ENCODE data around the gene FAAH.

FAAH gene

GRCh38 chr1:46380508-46380907 lies 13.6 kb upstream of the FAAH start:
- TF ChIP-seq, protein P1, sequence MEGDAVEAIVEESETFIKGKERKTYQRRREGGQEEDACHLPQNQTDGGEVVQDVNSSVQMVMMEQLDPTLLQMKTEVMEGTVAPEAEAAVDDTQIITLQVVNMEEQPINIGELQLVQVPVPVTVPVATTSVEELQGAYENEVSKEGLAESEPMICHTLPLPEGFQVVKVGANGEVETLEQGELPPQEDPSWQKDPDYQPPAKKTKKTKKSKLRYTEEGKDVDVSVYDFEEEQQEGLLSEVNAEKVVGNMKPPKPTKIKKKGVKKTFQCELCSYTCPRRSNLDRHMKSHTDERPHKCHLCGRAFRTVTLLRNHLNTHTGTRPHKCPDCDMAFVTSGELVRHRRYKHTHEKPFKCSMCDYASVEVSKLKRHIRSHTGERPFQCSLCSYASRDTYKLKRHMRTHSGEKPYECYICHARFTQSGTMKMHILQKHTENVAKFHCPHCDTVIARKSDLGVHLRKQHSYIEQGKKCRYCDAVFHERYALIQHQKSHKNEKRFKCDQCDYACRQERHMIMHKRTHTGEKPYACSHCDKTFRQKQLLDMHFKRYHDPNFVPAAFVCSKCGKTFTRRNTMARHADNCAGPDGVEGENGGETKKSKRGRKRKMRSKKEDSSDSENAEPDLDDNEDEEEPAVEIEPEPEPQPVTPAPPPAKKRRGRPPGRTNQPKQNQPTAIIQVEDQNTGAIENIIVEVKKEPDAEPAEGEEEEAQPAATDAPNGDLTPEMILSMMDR (IDR thresholded peaks at IDR 0.05; ENCODE audit: poor library complexity, severe bottlenecking), result no peak
- no peak overlapping the region for H3K4me3 ChIP-seq (ENCODE audit: severe bottlenecking)
- H3K27ac ChIP-seq (ENCODE audit: poor library complexity, severe bottlenecking), result no peak overlapping the region
- no peaks in the 10 kb centered on the region for H3K9me3 ChIP-seq (ENCODE audit: severe bottlenecking)
- DNase-seq (ENCODE audit: low spot score) (no peak), ATAC-seq (ENCODE audit: low read depth) (no peak)
- no peaks in the 10 kb centered on the region for H3K36me3 ChIP-seq (ENCODE audit: low read depth)
- H3K4me1 ChIP-seq (ENCODE audit: insufficient read depth, poor library complexity, severe bottlenecking), result no peaks in the 10 kb centered on the region
- H3K27me3 ChIP-seq (ENCODE audit: insufficient read depth, poor library complexity, severe bottlenecking), result no peaks in the 10 kb centered on the region

- Histone ChIP-seq H3K4me1 (ENCODE audit: insufficient read depth, poor library complexity, severe bottlenecking) (no peaks in the 10 kb centered on the region), H3K4me3 (ENCODE audit: severe bottlenecking) (no peak overlapping the region), H3K27me3 (ENCODE audit: insufficient read depth, poor library complexity, severe bottlenecking) (no peaks in the 10 kb centered on the region), H3K9me3 (ENCODE audit: severe bottlenecking) (peaks cover 19% of the 10 kb centered on the region), H3K36me3 (ENCODE audit: low read depth) (no peaks in the 10 kb centered on the region), H3K27ac (ENCODE audit: poor library complexity, severe bottlenecking) (no peak overlapping the region)
- TF ChIP-seq, protein P1 (IDR thresholded peaks at IDR 0.05; ENCODE audit: poor library complexity, severe bottlenecking), result no peak
- DNase-seq (ENCODE audit: low spot score) (no peak), ATAC-seq (ENCODE audit: low read depth) (no peak)
These were observed 607 bp upstream of the FAAH start for GRCh38 chr1:46393510-46393909.

- TF ChIP-seq, protein P1 (IDR thresholded peaks at IDR 0.05; ENCODE audit: poor library complexity, severe bottlenecking), result no peak
- H3K27me3 ChIP-seq (ENCODE audit: insufficient read depth, poor library complexity, severe bottlenecking), result no peaks in the 10 kb centered on the region
- H3K27ac ChIP-seq (ENCODE audit: poor library complexity, severe bottlenecking), result no peak overlapping the region
- H3K9me3 ChIP-seq (ENCODE audit: severe bottlenecking), result peaks cover 19% of the 10 kb centered on the region
- DNase-seq (ENCODE audit: low spot score) (no peak), ATAC-seq (ENCODE audit: low read depth) (no peak)
- H3K4me1 ChIP-seq (ENCODE audit: insufficient read depth, poor library complexity, severe bottlenecking), result no peaks in the 10 kb centered on the region
- H3K36me3 ChIP-seq (ENCODE audit: low read depth), result no peaks in the 10 kb centered on the region
- H3K4me3 ChIP-seq (ENCODE audit: severe bottlenecking), result no peak overlapping the region
These were observed 852 bp downstream of the FAAH start for GRCh38 chr1:46394872-46395465.

DNA sequence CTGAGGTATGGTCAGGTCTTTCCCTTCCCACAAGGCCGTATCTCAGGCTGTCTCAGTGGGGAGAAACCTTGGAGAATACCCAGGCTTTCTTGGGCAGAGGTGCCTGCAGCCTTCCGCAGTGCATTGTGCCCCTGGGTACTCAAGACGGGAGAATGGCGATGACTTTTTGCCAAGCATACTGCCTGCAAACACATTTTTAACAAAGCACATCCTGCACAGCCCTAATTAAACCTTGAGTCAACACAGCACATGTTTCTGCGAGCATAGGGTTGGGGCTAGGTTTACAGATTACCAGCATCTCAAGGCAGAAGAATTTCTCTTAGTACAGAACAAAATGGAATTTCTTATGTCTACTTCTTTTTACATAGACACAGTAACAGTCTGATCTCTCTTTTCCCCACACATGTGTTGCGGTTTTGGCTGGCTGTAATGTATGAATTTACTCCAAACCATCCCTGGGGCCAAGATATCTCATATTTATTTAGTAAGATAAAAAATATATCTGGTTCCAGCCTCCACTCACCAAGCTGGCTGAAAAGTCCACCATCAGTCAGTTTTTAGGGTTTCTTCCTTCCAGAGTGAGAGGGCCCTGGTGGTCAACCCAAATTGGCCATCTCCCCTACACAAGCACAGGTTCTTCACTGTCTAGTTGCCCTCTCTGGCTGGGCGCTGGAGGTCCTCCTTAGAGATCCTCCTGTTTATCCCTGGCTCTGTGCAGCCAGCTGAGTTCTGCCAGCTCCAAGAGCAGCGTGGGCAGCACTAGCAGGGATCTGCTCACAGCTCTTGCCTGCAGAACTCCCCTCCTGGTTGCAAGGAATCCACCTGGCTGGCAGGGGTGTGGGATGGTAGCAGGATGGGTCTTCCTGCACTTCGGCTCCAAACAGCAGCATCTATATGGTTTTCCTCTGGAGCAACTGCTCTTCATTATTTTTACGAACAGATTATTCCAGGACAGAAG lies 2.6 kb downstream of the FAAH start:
- H3K27me3 ChIP-seq (ENCODE audit: insufficient read depth, poor library complexity, severe bottlenecking), result no peaks in the 10 kb centered on the region
- H3K4me1 ChIP-seq (ENCODE audit: insufficient read depth, poor library complexity, severe bottlenecking), result no peaks in the 10 kb centered on the region
- peaks cover 17% of the 10 kb centered on the region for H3K9me3 ChIP-seq (ENCODE audit: severe bottlenecking)
- no peaks in the 10 kb centered on the region for H3K36me3 ChIP-seq (ENCODE audit: low read depth)
- TF ChIP-seq, protein P1 (IDR thresholded peaks at IDR 0.05; ENCODE audit: poor library complexity, severe bottlenecking), result no peak
- H3K27ac ChIP-seq (ENCODE audit: poor library complexity, severe bottlenecking), result no peak overlapping the region
- no peak for DNase-seq (ENCODE audit: low spot score)
- H3K4me3 ChIP-seq (ENCODE audit: severe bottlenecking), result no peak overlapping the region
- ATAC-seq (ENCODE audit: low read depth), result no peak
